Ovary (tissue), 9 donors: ENCODE results near the gene SOAT1. TPM values are rescaled to one million over a fixed set of nuclear protein-coding genes. Genes with fewer than 3 reads are reported as not detected.
"Not testable (repeated sequence)": the region's sequence is repeated elsewhere in the genome, so short reads cannot be mapped to it uniquely, and the experiment has no call there.

ENCODE experiments used
- DNase-seq, 5 donors: peaks; one replicate each; pipeline ENCODE4 v3.0.0-alpha.2; 2019 to 2020
- H3K27ac ChIP-seq, 2 donors: fragments of 200-600 bp; one replicate each; pipeline versions ENCODE4 v1.5.1 to v1.8.0; 2019 to 2022
- H3K27me3 ChIP-seq: fragments of 200-600 bp; one replicate; pipeline ENCODE4 v1.8.0; 2022
- H3K36me3 ChIP-seq: fragments of 200-600 bp; sonication (generic); one replicate; pipeline ENCODE4 v1.5.1; 2019
- H3K4me1 ChIP-seq: one replicate; pipeline ENCODE4 v1.8.1; 2013; ENCODE audit warnings: mild to moderate bottlenecking, moderate library complexity; ENCODE audit not compliant: insufficient read depth
- H3K4me3 ChIP-seq: fragments of 200-600 bp; sonication (generic); one replicate; pipeline ENCODE4 v1.5.1; 2017
- H3K9me3 ChIP-seq, 2 donors: fragments of 200-600 bp in 1 of 2; sonication (generic) in 1 of 2; one replicate each; pipeline versions ENCODE4 v1.5.1 to v1.8.1; 2013 to 2019; ENCODE audit warnings: mild to moderate bottlenecking in 1 of 2, moderate library complexity in 1 of 2
- EP300 ChIP-seq: sonication (generic); formaldehyde crosslinking; IDR thresholded peaks from one replicate; pipeline ENCODE4 v1.6.1; 2017; ENCODE audit warnings: antibody characterized with exemption
- POLR2A ChIP-seq: fragments of 450-650 bp; IDR thresholded peaks from one replicate; pipeline ENCODE4 v1.6.1; 2017; ENCODE audit warnings: antibody characterized with exemption, mild to moderate bottlenecking, moderate library complexity
- WGBS, 3 donors: extraction: QIAGEN DNeasy Blood & Tissue Kit in 1 of 3; methylation state at CpG; one replicate each; pipeline versions ENCODE4 v1.1.5 to v1.1.7; 2013 to 2017; 5-methylcytosine and 5-hydroxymethylcytosine counted together
- intact Hi-C, 4 donors: fragments of 100-400 bp; cut with DNase I; formaldehyde crosslinking; loops; one replicate each; pipeline versions ENCODE4 v1.11.0 to v1.15.1; 2022 to 2023
- polyA plus RNA-seq, 2 donors: library from polyadenylated mRNA; stranded (reverse); fragments of 200-250 nt in 1 of 2; fragments of 350-450 nt in 1 of 2; fragmentation: Illumina TruSeq in 1 of 2; extraction: RNeasy Lipid Tissue Mini Kit (QIAGEN cat#74804) in 1 of 2; gene quantifications; one replicate each; pipeline ENCODE4 v1.2.3, GENCODE V29; 2013 to 2014
- total RNA-seq, 7 donors: library from RNA; depleted of rRNA in 2 of 7; stranded (reverse); fragments of >200 nt in 2 of 7; fragmentation: NEBNext Ultra II Directional in 3 of 7; extraction: Animal tissue kit (Norgen Biotek cat#: 25700) in 3 of 7; gene quantifications; one replicate each; pipeline versions ENCODE4 v1.1.0 to v1.2.4, GENCODE V29; 2016 to 2023
- TF ChIP-seq, protein P1 (sequence below), 3 donors: fragments of 450-650 bp in 2 of 3; fragments of 200-600 bp in 1 of 3; IDR thresholded peaks; one replicate each; pipeline versions ENCODE4 v1.5.1 to v1.8.0; 2016 to 2022; ENCODE audit warnings: antibody characterized with exemption in 3 of 3, mild to moderate bottlenecking in 1 of 3
- donor health status: DM: no; HTN: no; CAD: no; lungs with moderate emphysema.
- donor health status: DM: no; HTN: no; CAD: no.
- donor health status: Bipolar disorder and iron deficiency.
- donor health status: DM: yes; HTN: yes; CAD: no.
- donor health status: DM: no; HTN: no; CAD: no.
- donor health status: DM: yes; HTN: yes; CAD: no.

The SOAT1 gene
- total and polyA plus RNA-seq, 9 donors, result 6.8 to 55.3 (median 35.8) TPM

DNA sequence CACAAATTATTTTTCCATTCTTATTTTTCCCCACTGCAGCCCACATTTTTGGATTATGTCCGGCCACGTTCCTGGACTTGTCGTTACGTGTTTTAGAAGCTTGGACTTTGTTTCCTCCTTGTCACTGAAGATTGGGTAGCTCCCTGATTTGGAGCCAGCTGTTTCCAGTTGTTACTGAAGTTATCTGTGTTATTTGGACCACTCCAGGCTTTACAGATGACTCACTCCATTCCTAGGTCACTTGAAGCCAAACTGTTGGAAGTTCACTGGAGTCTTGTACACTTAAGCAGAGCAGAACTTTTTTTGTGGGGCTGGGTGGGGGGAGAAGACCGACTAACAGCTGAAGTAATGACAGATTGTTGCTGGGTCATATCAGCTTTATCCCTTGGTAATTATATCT is 59.9 kb downstream of the SOAT1 start:
- H3K4me1 ChIP-seq, result no peaks in the 10 kb centered on the region
- peak overlapping the region in 1 of 2 donors; percentile 42 for H3K27ac ChIP-seq
- H3K4me3 ChIP-seq, result no peak overlapping the region
- TF ChIP-seq POLR2A (no peak), EP300 (no peak)
- TF ChIP-seq, protein P1, sequence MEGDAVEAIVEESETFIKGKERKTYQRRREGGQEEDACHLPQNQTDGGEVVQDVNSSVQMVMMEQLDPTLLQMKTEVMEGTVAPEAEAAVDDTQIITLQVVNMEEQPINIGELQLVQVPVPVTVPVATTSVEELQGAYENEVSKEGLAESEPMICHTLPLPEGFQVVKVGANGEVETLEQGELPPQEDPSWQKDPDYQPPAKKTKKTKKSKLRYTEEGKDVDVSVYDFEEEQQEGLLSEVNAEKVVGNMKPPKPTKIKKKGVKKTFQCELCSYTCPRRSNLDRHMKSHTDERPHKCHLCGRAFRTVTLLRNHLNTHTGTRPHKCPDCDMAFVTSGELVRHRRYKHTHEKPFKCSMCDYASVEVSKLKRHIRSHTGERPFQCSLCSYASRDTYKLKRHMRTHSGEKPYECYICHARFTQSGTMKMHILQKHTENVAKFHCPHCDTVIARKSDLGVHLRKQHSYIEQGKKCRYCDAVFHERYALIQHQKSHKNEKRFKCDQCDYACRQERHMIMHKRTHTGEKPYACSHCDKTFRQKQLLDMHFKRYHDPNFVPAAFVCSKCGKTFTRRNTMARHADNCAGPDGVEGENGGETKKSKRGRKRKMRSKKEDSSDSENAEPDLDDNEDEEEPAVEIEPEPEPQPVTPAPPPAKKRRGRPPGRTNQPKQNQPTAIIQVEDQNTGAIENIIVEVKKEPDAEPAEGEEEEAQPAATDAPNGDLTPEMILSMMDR (IDR thresholded peaks at IDR 0.05), result no peak
- 6 to 12% (median 9%) methylated on average over 5 of the region's 5 CpGs for WGBS, 3 donors
- intact Hi-C loops, result no loop called here
- peak in 3 of 5 donors; percentile 35 to 53 (median 41) for DNase-seq
- no peaks in the 10 kb centered on the region for H3K36me3 ChIP-seq
- H3K27me3 ChIP-seq, result no peaks in the 10 kb centered on the region
- no peaks in the 10 kb centered on the region for H3K9me3 ChIP-seq

DNA sequence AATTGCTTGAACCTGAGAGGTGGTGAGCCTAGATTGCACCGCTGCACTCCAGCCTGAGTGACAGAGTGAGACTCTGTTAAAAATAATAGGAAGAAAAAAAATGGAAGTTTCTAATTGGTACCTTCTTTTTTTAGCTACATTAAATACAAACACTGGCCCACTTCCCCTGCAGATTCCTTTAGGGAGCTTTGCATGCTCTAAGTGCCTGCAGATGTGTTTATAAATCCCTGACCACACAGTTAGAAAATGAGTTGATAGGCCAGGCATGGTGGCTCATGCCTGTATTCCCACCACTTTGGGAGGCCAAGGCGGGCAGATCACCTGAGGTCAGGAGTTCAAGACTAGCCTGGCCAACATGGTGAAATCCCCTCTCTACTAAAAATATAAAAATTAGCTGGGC is 68.0 kb downstream of the SOAT1 start:
- H3K4me3 ChIP-seq, H3K27me3 ChIP-seq, H3K27ac ChIP-seq, H3K9me3 ChIP-seq, H3K36me3 ChIP-seq, DNase-seq, H3K4me1 ChIP-seq: not testable (repeated sequence)
- intact Hi-C loops, result loop anchor here in 2 of 4 donors (5.0 to 10.0 kb wide), 2 partner anchors 114 to 277 kb away; partner anchors contain the start of gene TOR3A (in 1 of the 2)
- 89 to 93% (median 92%) methylated on average over 2 of the region's 2 CpGs for WGBS, 3 donors

DNA sequence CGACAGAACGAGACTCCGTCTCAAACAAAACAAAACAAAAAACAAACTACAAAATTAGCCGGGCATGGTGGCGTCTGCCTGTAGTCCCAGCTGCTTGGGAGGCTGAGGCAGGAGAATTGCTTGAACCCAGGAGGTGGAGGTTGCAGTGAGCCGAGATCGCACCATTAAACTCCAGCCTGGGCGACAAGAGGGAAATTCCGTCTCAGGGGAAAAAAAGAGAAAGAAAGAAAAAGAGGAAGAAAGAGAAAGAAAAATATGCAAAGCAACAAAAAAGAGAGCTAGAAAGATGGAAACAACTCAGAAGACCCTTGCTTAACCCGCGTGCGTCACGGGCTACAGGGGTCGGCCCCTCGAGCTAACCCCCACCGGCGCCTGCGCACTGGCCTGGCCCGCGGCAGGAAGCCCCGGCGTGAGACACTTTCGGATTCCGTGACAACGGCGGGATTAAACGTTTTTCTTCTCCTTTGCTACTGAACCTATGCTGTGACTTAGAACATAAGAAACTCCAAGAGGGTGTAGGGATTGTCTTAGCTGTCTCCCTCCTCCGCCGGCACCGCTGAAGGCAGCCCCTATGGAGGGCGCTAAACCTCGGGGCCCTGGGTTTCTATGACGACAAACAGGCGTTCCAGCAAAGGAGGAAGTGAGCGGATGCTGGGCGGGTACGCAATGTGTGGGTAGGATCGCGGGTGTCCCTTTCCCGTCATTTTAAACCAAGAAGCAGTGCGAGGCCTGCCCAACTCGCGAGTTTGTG is 71.9 kb downstream of the SOAT1 start, which contains the start of gene AXDND1:
TSS of gene AXDND1 (plus strand) at position 630 of the 751 bp plus-strand sequence. CDS start 539 bp downstream, outside the sequence.
- no peaks in the 10 kb centered on the region for H3K4me1 ChIP-seq
- peak; percentile 80 to 91 (median 86) for DNase-seq
- H3K36me3 ChIP-seq, result no peaks in the 10 kb centered on the region
- intact Hi-C loops, result loop anchor here in 3 of 4 donors (2.0 to 10.0 kb wide), 5 partner anchors 73 to 287 kb away; partner anchors contain the start of genes TOR3A (in 2 of the 3) and SOAT1 (in 1 of the 3)
- no peak for TF ChIP-seq EP300
- TF ChIP-seq, protein P1 (IDR thresholded peaks at IDR 0.05), result no peak
- no peak for TF ChIP-seq POLR2A
- 5 to 7% (median 6%) methylated on average over 43 of the region's 43 CpGs for WGBS, 3 donors
- H3K4me3 ChIP-seq, result peak within 1 kb of the TSS; percentile 68
- no peaks in the 10 kb centered on the region for H3K27me3 ChIP-seq
- H3K27ac ChIP-seq, result peak within 1 kb of the TSS; percentile 84 to 87
- H3K9me3 ChIP-seq, result no peaks in the 10 kb centered on the region

DNA sequence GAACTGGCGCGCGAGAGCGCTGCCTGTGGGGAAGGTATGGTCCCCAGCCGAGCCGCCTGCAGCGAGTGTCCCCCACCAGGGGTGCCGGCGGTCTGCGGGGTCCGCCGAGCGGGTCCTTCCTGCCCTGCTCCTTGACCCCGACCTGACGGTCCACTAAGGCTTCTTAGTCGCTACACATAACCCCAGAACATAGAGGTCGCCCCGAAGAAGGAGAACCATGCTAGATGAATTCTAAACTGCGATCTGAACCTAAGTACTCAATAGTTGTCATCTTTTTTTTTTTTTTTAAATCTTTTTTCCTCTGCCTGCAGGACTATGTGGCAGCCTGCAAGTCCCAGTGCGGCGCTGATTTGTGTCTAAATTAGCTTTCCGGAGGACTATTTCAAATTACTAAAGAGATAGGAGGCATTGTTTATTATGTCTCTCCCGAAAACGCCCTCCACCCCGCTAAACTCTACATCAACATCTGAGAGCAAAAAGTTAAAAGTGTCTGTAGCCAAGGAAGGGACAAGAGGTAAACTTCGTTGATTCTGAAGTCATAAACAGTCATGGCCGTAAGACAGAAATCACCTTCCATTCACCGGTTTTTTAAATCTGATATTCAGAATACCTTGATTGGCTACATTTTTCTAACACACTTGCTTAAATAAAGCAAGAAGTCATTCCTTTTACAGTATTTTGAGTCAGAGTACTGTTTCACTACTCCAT is 72.7 kb downstream of the SOAT1 start:
- peak overlapping the region; percentile 44 to 87 for H3K27ac ChIP-seq
- intact Hi-C loops, result loop anchor here in 3 of 4 donors (2.0 to 10.0 kb wide), 5 partner anchors 73 to 287 kb away; partner anchors contain the start of genes TOR3A (in 2 of the 3) and SOAT1 (in 1 of the 3)
- peak overlapping the region; percentile 68 for H3K4me3 ChIP-seq
- H3K9me3 ChIP-seq, result no peaks in the 10 kb centered on the region
- DNase-seq, result peak in 1 of 5 donors; percentile 9
- H3K36me3 ChIP-seq, result no peaks in the 10 kb centered on the region
- TF ChIP-seq, protein P1 (IDR thresholded peaks at IDR 0.05), result no peak
- TF ChIP-seq EP300 (no peak), POLR2A (no peak)
- 1 to 2% (median 2%) methylated on average over 28 of the region's 28 CpGs for WGBS, 3 donors
- no peaks in the 10 kb centered on the region for H3K27me3 ChIP-seq
- H3K4me1 ChIP-seq, result no peaks in the 10 kb centered on the region
